Psoas muscle (tissue), 8 donors: ENCODE results near the gene CTNNA1. TPM values are rescaled to one million over a fixed set of nuclear protein-coding genes. Genes with fewer than 3 reads are reported as not detected.

Experiments used
- ATAC-seq, 4 donors: fragments of 200-7000 bp; cut with Tn5 transposase; one replicate each; pipeline ENCODE4 v1.9.1; 2020; ENCODE audit warnings: moderate library complexity in 3 of 4, mild to moderate bottlenecking in 2 of 4
- DNase-seq, 2 donors: peaks; one replicate each; pipeline ENCODE4 v3.0.0-alpha.2; 2020
- H3K27ac ChIP-seq: fragments of 200-600 bp; one replicate; pipeline ENCODE4 v1.8.0; 2022
- H3K27me3 ChIP-seq, 3 donors: fragments of 200-600 bp in 1 of 3; one replicate each; pipeline versions ENCODE4 v1.6.1 to v1.8.0; 2013 to 2022; ENCODE audit warnings: low read length in 2 of 3, mild to moderate bottlenecking in 2 of 3, moderate library complexity in 1 of 3; ENCODE audit not compliant: insufficient read depth in 3 of 3
- H3K36me3 ChIP-seq, 2 donors: fragments of 200-600 bp in 1 of 2; one replicate each; pipeline versions ENCODE4 v1.6.1 to v1.8.0; 2013 to 2022; ENCODE audit warnings: low read depth in 1 of 2, mild to moderate bottlenecking in 1 of 2, moderate library complexity in 1 of 2; ENCODE audit not compliant: insufficient read depth in 1 of 2
- H3K4me1 ChIP-seq: fragments of 200-600 bp; one replicate; pipeline ENCODE4 v1.8.0; 2022
- H3K4me3 ChIP-seq: fragments of 200-600 bp; one replicate; pipeline ENCODE4 v1.8.0; 2022; ENCODE audit warnings: mild to moderate bottlenecking
- H3K9me3 ChIP-seq: fragments of 200-600 bp; one replicate; pipeline ENCODE4 v1.8.0; 2022
- WGBS, 3 donors: extraction: QIAGEN DNeasy Blood & Tissue Kit; methylation state at CpG; one replicate each; pipeline versions ENCODE4 v1.1.6 to v1.1.7; 2013; 5-methylcytosine and 5-hydroxymethylcytosine counted together
- intact Hi-C, 2 donors: fragments of 100-400 bp; cut with DNase I; formaldehyde crosslinking; loops; one replicate each; pipeline versions ENCODE4 v1.11.0 to v1.14.2; 2022
- polyA plus RNA-seq, 3 donors: library from polyadenylated mRNA; stranded (reverse); fragments of 200-250 nt; gene quantifications; one replicate each; pipeline ENCODE4 v1.2.3, GENCODE V29; 2013
- total RNA-seq, 4 donors: library from RNA; stranded (reverse); fragmentation: NEBNext Ultra II Directional in 2 of 4; extraction: Animal tissue kit (Norgen Biotek cat#: 25700) in 2 of 4; gene quantifications; one replicate each; pipeline versions ENCODE4 v1.2.1 to v1.2.4, GENCODE V29; 2021 to 2023
- TF ChIP-seq, protein P1 (sequence below): fragments of 200-600 bp; IDR thresholded peaks from one replicate; pipeline ENCODE4 v1.8.0; 2022; ENCODE audit warnings: antibody characterized with exemption
- donor health status: healthy with polysubstance abuse.
- donor health status: DM: no; HTN: no; CAD: no; lungs with moderate emphysema.
- donor health status: Bipolar disorder and iron deficiency.
- donor health status: healthy.
- donor health status: DM: yes; HTN: yes; CAD: no.
- donor health status: DM: no; HTN: no; CAD: no.
- donor health status: DM: no; HTN: no; CAD: no.
- donor health status: DM: yes; HTN: yes; CAD: no.

The CTNNA1 gene
- total and polyA plus RNA-seq, 7 donors: 58.8 to 162 (median 99.3) TPM

- no peak for ATAC-seq
- TF ChIP-seq, protein P1, sequence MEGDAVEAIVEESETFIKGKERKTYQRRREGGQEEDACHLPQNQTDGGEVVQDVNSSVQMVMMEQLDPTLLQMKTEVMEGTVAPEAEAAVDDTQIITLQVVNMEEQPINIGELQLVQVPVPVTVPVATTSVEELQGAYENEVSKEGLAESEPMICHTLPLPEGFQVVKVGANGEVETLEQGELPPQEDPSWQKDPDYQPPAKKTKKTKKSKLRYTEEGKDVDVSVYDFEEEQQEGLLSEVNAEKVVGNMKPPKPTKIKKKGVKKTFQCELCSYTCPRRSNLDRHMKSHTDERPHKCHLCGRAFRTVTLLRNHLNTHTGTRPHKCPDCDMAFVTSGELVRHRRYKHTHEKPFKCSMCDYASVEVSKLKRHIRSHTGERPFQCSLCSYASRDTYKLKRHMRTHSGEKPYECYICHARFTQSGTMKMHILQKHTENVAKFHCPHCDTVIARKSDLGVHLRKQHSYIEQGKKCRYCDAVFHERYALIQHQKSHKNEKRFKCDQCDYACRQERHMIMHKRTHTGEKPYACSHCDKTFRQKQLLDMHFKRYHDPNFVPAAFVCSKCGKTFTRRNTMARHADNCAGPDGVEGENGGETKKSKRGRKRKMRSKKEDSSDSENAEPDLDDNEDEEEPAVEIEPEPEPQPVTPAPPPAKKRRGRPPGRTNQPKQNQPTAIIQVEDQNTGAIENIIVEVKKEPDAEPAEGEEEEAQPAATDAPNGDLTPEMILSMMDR: no peak
- H3K4me1 ChIP-seq: no peaks in the 10 kb centered on the region
- H3K4me3 ChIP-seq: no peak overlapping the region
- no peaks in the 10 kb centered on the region for H3K9me3 ChIP-seq
- no peak for DNase-seq
- no peaks in the 10 kb centered on the region for H3K27me3 ChIP-seq
- H3K27ac ChIP-seq: no peak overlapping the region
- no peaks in the 10 kb centered on the region for H3K36me3 ChIP-seq
- intact Hi-C loops: no loop called here
- WGBS, 3 donors: 77 to 82% (median 81%) methylated on average over 7 of the region's 7 CpGs
These were observed 228.4 kb downstream of the CTNNA1 start for GRCh38 chr5:138981586-138981985.

DNA sequence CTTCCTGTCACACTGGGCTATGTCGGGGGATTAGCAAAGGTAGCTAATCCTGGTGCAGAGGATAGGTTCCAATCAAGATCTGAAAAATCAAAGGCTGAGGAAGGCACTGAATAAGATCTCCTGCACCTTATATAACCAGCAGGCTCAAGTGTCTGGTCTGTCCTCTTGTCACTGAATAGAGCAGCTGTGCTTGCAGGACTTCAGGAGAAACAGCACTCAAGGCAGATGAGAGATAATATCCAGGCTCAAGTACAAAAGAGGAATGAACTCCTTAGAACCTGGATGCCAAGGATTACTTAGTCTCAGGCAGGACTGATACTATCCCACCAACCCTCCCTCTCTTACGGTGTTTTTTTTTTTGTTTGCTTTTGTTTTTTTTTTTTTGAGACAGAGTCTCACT is 230.8 kb downstream of the CTNNA1 start:
- Histone ChIP-seq H3K4me1 (no peaks in the 10 kb centered on the region), H3K27me3 (no peaks in the 10 kb centered on the region), H3K4me3 (no peak overlapping the region), H3K27ac (no peak overlapping the region), H3K36me3 (no peaks in the 10 kb centered on the region), H3K9me3 (no peaks in the 10 kb centered on the region)
- ATAC-seq (no peak), DNase-seq (no peak)
- TF ChIP-seq, protein P1: no peak
- intact Hi-C loops: no loop called here
- 88 to 98% (median 90%) methylated on average over 2 of the region's 2 CpGs for WGBS, 3 donors

Other genes starting within 250 kb of the CTNNA1 start
- 100 to 1,000 TPM in 3 of 4 donors, 10 to 100 TPM in 1; 84.2 to 174 (median 150) TPM for gene ETF1, start 210.2 kb upstream of the CTNNA1 start, total RNA-seq
- gene ETF1, start 210.2 kb upstream of the CTNNA1 start, polyA plus RNA-seq: 100 to 1,000 TPM in 2 of 3 donors, 10 to 100 TPM in 1; 72.3 to 212 (median 157) TPM
- gene HSPA9, start 178.0 kb upstream of the CTNNA1 start, total RNA-seq: 100 to 1,000 TPM; 321 to 498 (median 441) TPM
- 100 to 1,000 TPM; 289 to 718 (median 626) TPM for gene HSPA9, start 178.0 kb upstream of the CTNNA1 start, polyA plus RNA-seq
- gene LRRTM2, start 121.9 kb downstream of the CTNNA1 start, total RNA-seq: under 1 TPM in 3 of 4 donors, not detected in 1; 0.19 to 0.28 (median 0.22) TPM
- gene LRRTM2, start 121.9 kb downstream of the CTNNA1 start, polyA plus RNA-seq: under 1 TPM; 0.03 to 0.21 (median 0.14) TPM